Skeletal muscle tissue (tissue), 4 donors: ENCODE measurements around the gene SMARCA4. TPM values are rescaled to one million over a fixed set of nuclear protein-coding genes. Genes with fewer than 3 reads are reported as not detected.
A peak's percentile ranks its signal among the peaks of the same experiment; 100 is the strongest.

Experiments used
- H3K27ac ChIP-seq: one replicate; pipeline ENCODE4 v1.7.0; 2013; ENCODE audit warnings: mild to moderate bottlenecking, low read depth, low read length, inconsistent platforms
- H3K27me3 ChIP-seq, 3 donors: one replicate each; pipeline ENCODE4 v1.7.0; 2013; ENCODE audit warnings: low read length in 3 of 3; ENCODE audit not compliant: control insufficient read depth in 3 of 3, insufficient read depth in 3 of 3
- H3K36me3 ChIP-seq, 3 donors: one replicate each; pipeline ENCODE4 v1.7.0; 2013; ENCODE audit warnings: low read length in 3 of 3; ENCODE audit not compliant: control insufficient read depth in 3 of 3, insufficient read depth in 3 of 3
- H3K4me1 ChIP-seq, 3 donors: one replicate each; pipeline ENCODE4 v1.7.0; 2013; ENCODE audit warnings: low read length in 3 of 3, mild to moderate bottlenecking in 3 of 3; ENCODE audit not compliant: control insufficient read depth in 3 of 3, insufficient read depth in 3 of 3
- H3K4me3 ChIP-seq, 3 donors: one replicate each; pipeline ENCODE4 v1.7.0; 2013; ENCODE audit warnings: low read length in 3 of 3
- H3K9ac ChIP-seq, 3 donors: one replicate each; pipeline ENCODE4 v1.7.0; 2013; ENCODE audit warnings: low read length in 3 of 3, mild to moderate bottlenecking in 3 of 3, moderate library complexity in 2 of 3, low read depth in 1 of 3
- H3K9me3 ChIP-seq, 3 donors: one replicate each; pipeline ENCODE4 v1.7.0; 2013; ENCODE audit warnings: low read length in 3 of 3; ENCODE audit not compliant: control insufficient read depth in 3 of 3
- total RNA-seq: library from RNA; depleted of rRNA; stranded (reverse); fragments of >200 nt; gene quantifications from one replicate; pipeline ENCODE4 v1.2.3, GENCODE V29; 2014
- donor health status: Osteomylitis.

SMARCA4 gene
- total RNA-seq, 1 donor from 2014 or later, result 58.5 TPM

- Histone ChIP-seq H3K4me1 (peaks cover 12 to 20% (median 18%) of the 10 kb centered on the region in 3 donors), H3K4me3 (no peak overlapping the region), H3K36me3 (peaks cover 32 to 54% (median 47%) of the 10 kb centered on the region in 3 donors), H3K27ac (no peak overlapping the region), H3K27me3 (no peaks in the 10 kb centered on the region), H3K9ac (peak overlapping the region in 1 of 3 donors; percentile 8), H3K9me3 (no peaks in the 10 kb centered on the region)
Observed at GRCh38 chr19:11038511-11038910, 77.7 kb downstream of the SMARCA4 start.

GRCh38 chr19:11041194-11041593, 80.4 kb downstream of the SMARCA4 start:
- Histone ChIP-seq H3K9me3 (no peaks in the 10 kb centered on the region), H3K27me3 (no peaks in the 10 kb centered on the region), H3K4me1 (peaks cover 1 to 6% (median 2%) of the 10 kb centered on the region in 3 donors), H3K27ac (no peak overlapping the region), H3K9ac (no peak overlapping the region), H3K36me3 (peaks cover 24 to 44% (median 37%) of the 10 kb centered on the region in 3 donors), H3K4me3 (no peak overlapping the region)

- Histone ChIP-seq H3K4me1 (peaks cover 0 to 4% (median 0%) of the 10 kb centered on the region in 3 donors), H3K9me3 (no peaks in the 10 kb centered on the region), H3K36me3 (peaks cover 19 to 40% (median 30%) of the 10 kb centered on the region in 3 donors), H3K27me3 (no peaks in the 10 kb centered on the region), H3K27ac (no peak overlapping the region), H3K4me3 (no peak overlapping the region), H3K9ac (no peak overlapping the region)
Observed at GRCh38 chr19:11041966-11042627, 81.3 kb downstream of the SMARCA4 start.

- Histone ChIP-seq H3K36me3 (peaks cover 23 to 39% (median 26%) of the 10 kb centered on the region in 3 donors), H3K9me3 (no peaks in the 10 kb centered on the region), H3K4me1 (no peaks in the 10 kb centered on the region), H3K4me3 (no peak overlapping the region), H3K9ac (no peak overlapping the region), H3K27me3 (no peaks in the 10 kb centered on the region), H3K27ac (no peak overlapping the region)
Observed at GRCh38 chr19:11044431-11044830, 83.6 kb downstream of the SMARCA4 start.

- no peaks in the 10 kb centered on the region for H3K4me1 ChIP-seq
- no peak overlapping the region for H3K9ac ChIP-seq
- H3K36me3 ChIP-seq, result peaks cover 23 to 41% (median 32%) of the 10 kb centered on the region in 3 donors
- H3K27ac ChIP-seq, result no peak overlapping the region
- H3K9me3 ChIP-seq, result no peaks in the 10 kb centered on the region
- no peaks in the 10 kb centered on the region for H3K27me3 ChIP-seq
- no peak overlapping the region for H3K4me3 ChIP-seq
Observed at GRCh38 chr19:11045536-11045935, 84.7 kb downstream of the SMARCA4 start.

- peaks cover 18 to 37% (median 26%) of the 10 kb centered on the region in 3 donors for H3K36me3 ChIP-seq
- H3K4me1 ChIP-seq, result no peaks in the 10 kb centered on the region
- no peak overlapping the region for H3K4me3 ChIP-seq
- no peak overlapping the region for H3K9ac ChIP-seq
- no peaks in the 10 kb centered on the region for H3K9me3 ChIP-seq
- no peak overlapping the region for H3K27ac ChIP-seq
- no peaks in the 10 kb centered on the region for H3K27me3 ChIP-seq
Observed at GRCh38 chr19:11046605-11047354, 86.0 kb downstream of the SMARCA4 start.

- peaks cover 17 to 28% (median 19%) of the 10 kb centered on the region in 3 donors for H3K36me3 ChIP-seq
- H3K4me1 ChIP-seq, result no peaks in the 10 kb centered on the region
- H3K9me3 ChIP-seq, result no peaks in the 10 kb centered on the region
- H3K27ac ChIP-seq, result no peak overlapping the region
- H3K9ac ChIP-seq, result no peak overlapping the region
- no peaks in the 10 kb centered on the region for H3K27me3 ChIP-seq
- H3K4me3 ChIP-seq, result no peak overlapping the region
Observed at GRCh38 chr19:11047866-11048265, 87.0 kb downstream of the SMARCA4 start.

- H3K9me3 ChIP-seq, result no peaks in the 10 kb centered on the region
- H3K4me3 ChIP-seq, result no peak overlapping the region
- no peaks in the 10 kb centered on the region for H3K27me3 ChIP-seq
- H3K9ac ChIP-seq, result peak overlapping the region in 1 of 3 donors; percentile 3
- H3K27ac ChIP-seq, result no peak overlapping the region
- peaks cover 0 to 2% (median 0%) of the 10 kb centered on the region in 3 donors for H3K4me1 ChIP-seq
- H3K36me3 ChIP-seq, result peaks cover 11 to 20% (median 12%) of the 10 kb centered on the region in 3 donors
Observed at GRCh38 chr19:11050323-11051114, 89.7 kb downstream of the SMARCA4 start.

- no peaks in the 10 kb centered on the region for H3K27me3 ChIP-seq
- no peak overlapping the region for H3K9ac ChIP-seq
- peaks cover 22 to 27% (median 25%) of the 10 kb centered on the region in 3 donors for H3K36me3 ChIP-seq
- no peaks in the 10 kb centered on the region for H3K9me3 ChIP-seq
- H3K27ac ChIP-seq, result no peak overlapping the region
- peaks cover 0 to 2% (median 0%) of the 10 kb centered on the region in 3 donors for H3K4me1 ChIP-seq
- H3K4me3 ChIP-seq, result no peak overlapping the region
Observed at GRCh38 chr19:11053817-11054195, 93.0 kb downstream of the SMARCA4 start.
